HG03280 (cell line): Measurements from ENCODE around the gene EIF1AY.
A peak's percentile ranks its signal among the peaks of the same experiment; 100 is the strongest.
"Not testable (repeated sequence)": the region's sequence is repeated elsewhere in the genome, so short reads cannot be mapped to it uniquely, and the experiment has no call there.

Source experiments
- ATAC-seq: cut with Tn5 transposase; IDR thresholded peaks from one replicate; pipeline ENCODE4 v1.9.1; 2021; ENCODE audit warnings: mild to moderate bottlenecking, moderate library complexity; ENCODE audit not compliant: unreplicated experiment

Gene EIF1AY

GRCh38 chrY:20575531-20576121 is at the start of gene EIF1AY:
TSS of gene EIF1AY (plus strand) at chrY:20575776. CDS start at chrY:20575872, 96 bp downstream.
- ATAC-seq, result peak; percentile 93

- ATAC-seq, result no peak
Observed at GRCh38 chrY:20528435-20528834, 47.1 kb upstream of the EIF1AY start.

GRCh38 chrY:20538186-20538585 is 37.4 kb upstream of the EIF1AY start:
- no peak for ATAC-seq

GRCh38 chrY:20538933-20539332 is 36.6 kb upstream of the EIF1AY start:
- ATAC-seq, result no peak

GRCh38 chrY:20544451-20544960 is 31.1 kb upstream of the EIF1AY start:
- no peak for ATAC-seq

GRCh38 chrY:20546071-20546470 is 29.5 kb upstream of the EIF1AY start:
- no peak for ATAC-seq

- ATAC-seq, result no peak
Observed at GRCh38 chrY:20549289-20549688, 26.3 kb upstream of the EIF1AY start.

GRCh38 chrY:20551840-20552239 is 23.7 kb upstream of the EIF1AY start:
- ATAC-seq, result no peak

GRCh38 chrY:20552764-20553323 is 22.7 kb upstream of the EIF1AY start:
- not testable (repeated sequence) for ATAC-seq

GRCh38 chrY:20555820-20556219 is 19.8 kb upstream of the EIF1AY start:
- ATAC-seq, result no peak

- ATAC-seq, result no peak
Observed at GRCh38 chrY:20558677-20559076, 16.9 kb upstream of the EIF1AY start.

- no peak for ATAC-seq
Observed at GRCh38 chrY:20559873-20560512, 15.6 kb upstream of the EIF1AY start.

GRCh38 chrY:20571306-20571705 is 4.3 kb upstream of the EIF1AY start:
- ATAC-seq, result no peak

- no peak for ATAC-seq
Observed at GRCh38 chrY:20576506-20576905, 930 bp downstream of the EIF1AY start.

- no peak for ATAC-seq
Observed at GRCh38 chrY:20578206-20578605, 2.6 kb downstream of the EIF1AY start.

- ATAC-seq, result no peak
Observed at GRCh38 chrY:20581687-20582086, 6.1 kb downstream of the EIF1AY start.

- no peak for ATAC-seq
Observed at GRCh38 chrY:20586161-20586560, 10.6 kb downstream of the EIF1AY start.
